ENCODE measurements around the gene ABI1.

The ABI1 gene

DNA sequence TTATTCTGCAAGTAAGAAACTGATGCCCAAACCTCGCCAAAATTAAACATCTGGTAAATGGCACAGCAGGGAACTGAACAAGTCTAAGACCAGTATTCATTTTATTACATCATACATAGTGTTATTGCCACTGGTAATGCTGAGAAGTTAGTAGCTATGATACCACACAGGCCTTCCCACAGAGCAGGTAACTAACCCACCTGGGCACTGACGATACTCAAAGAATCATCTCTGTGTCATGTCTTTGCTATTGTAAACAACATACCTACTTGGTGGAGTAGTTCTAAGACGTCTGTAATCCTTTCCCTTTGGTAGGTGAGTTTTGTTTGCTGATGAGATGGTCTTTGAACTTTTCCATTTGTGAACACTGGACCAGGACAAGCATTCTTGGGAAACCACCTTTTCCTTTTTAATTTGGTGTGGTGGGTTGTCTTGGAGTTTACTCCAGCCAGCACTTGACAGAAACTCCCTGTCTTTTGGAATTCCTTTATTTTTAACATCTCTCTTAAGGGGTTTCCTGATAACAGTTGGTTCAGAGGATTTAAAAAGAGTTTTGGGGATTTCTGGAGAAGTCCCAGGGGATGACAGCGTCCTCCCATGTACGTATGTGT, 122.4 kb downstream of the ABI1 start:
- TF ChIP-seq CEBPB (IDR thresholded peaks at IDR 0.05) = no peak
- TF ChIP-seq TCF12 (IDR thresholded peaks at IDR 0.05; ENCODE audit: low read depth) = no peak
- TF ChIP-seq CREB1 (IDR thresholded peaks at IDR 0.05; ENCODE audit: low read depth) = no peak
- no peak for TF ChIP-seq REST (IDR thresholded peaks at IDR 0.05; ENCODE audit: low read depth)
- no peak for TF ChIP-seq EP300 (IDR thresholded peaks at IDR 0.05; ENCODE audit: borderline replicate concordance)
- no peak for TF ChIP-seq EGR1 (IDR thresholded peaks at IDR 0.05)
- no peak for TF ChIP-seq RAD21 (IDR thresholded peaks at IDR 0.05; ENCODE audit: low read depth)
- no peak for TF ChIP-seq FOXM1 (IDR thresholded peaks at IDR 0.05; ENCODE audit: borderline replicate concordance, low read depth)
- TF ChIP-seq, protein P1, sequence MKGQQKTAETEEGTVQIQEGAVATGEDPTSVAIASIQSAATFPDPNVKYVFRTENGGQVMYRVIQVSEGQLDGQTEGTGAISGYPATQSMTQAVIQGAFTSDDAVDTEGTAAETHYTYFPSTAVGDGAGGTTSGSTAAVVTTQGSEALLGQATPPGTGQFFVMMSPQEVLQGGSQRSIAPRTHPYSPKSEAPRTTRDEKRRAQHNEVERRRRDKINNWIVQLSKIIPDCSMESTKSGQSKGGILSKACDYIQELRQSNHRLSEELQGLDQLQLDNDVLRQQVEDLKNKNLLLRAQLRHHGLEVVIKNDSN (IDR thresholded peaks at IDR 0.05) = no peak
- no peak for TF ChIP-seq NFIC (IDR thresholded peaks at IDR 0.05)
- TF ChIP-seq ZBTB7A (IDR thresholded peaks at IDR 0.05; ENCODE audit: low read depth) = no peak
- no peak for TF ChIP-seq TEAD4 (IDR thresholded peaks at IDR 0.05)
- no peak for TF ChIP-seq YY1 (IDR thresholded peaks at IDR 0.05; ENCODE audit: low read depth)
- TF ChIP-seq, protein P2, sequence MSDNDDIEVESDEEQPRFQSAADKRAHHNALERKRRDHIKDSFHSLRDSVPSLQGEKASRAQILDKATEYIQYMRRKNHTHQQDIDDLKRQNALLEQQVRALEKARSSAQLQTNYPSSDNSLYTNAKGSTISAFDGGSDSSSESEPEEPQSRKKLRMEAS (IDR thresholded peaks at IDR 0.05) = no peak
- TF ChIP-seq TAF1 (IDR thresholded peaks at IDR 0.05; ENCODE audit: low read depth) = no peak

DNA sequence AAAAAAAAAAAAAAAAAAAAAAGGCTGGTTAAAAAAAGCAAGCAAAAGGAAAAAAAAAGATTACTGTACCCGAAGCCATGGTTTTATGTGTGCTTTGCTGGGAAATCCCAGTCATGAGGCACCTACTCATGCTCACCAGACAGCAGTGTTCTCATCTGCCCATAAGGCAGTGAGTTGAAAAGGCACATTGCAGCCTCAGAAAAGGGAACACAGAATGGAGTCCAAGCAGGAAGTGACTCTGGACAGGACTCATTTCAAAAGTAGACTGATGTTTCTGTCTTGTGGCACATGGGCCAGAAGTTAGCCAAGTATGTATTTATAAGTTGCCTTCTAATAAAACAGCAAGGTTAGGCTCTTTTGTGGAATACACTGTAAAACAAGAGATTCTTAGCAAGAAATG, 123.0 kb downstream of the ABI1 start:
- TF ChIP-seq EP300 (IDR thresholded peaks at IDR 0.05; ENCODE audit: borderline replicate concordance) (no peak), ZBTB7A (IDR thresholded peaks at IDR 0.05; ENCODE audit: low read depth) (no peak), YY1 (IDR thresholded peaks at IDR 0.05; ENCODE audit: low read depth) (no peak), TAF1 (IDR thresholded peaks at IDR 0.05; ENCODE audit: low read depth) (no peak), FOXM1 (IDR thresholded peaks at IDR 0.05; ENCODE audit: borderline replicate concordance, low read depth) (no peak), EGR1 (IDR thresholded peaks at IDR 0.05) (no peak), CEBPB (IDR thresholded peaks at IDR 0.05) (no peak), TEAD4 (IDR thresholded peaks at IDR 0.05) (no peak), RAD21 (IDR thresholded peaks at IDR 0.05; ENCODE audit: low read depth) (no peak), REST (IDR thresholded peaks at IDR 0.05; ENCODE audit: low read depth) (no peak), CREB1 (IDR thresholded peaks at IDR 0.05; ENCODE audit: low read depth) (no peak), NFIC (IDR thresholded peaks at IDR 0.05) (no peak), TCF12 (IDR thresholded peaks at IDR 0.05; ENCODE audit: low read depth) (no peak)
- TF ChIP-seq, protein P1 (IDR thresholded peaks at IDR 0.05) = no peak
- TF ChIP-seq, protein P2 (IDR thresholded peaks at IDR 0.05) = no peak

DNA sequence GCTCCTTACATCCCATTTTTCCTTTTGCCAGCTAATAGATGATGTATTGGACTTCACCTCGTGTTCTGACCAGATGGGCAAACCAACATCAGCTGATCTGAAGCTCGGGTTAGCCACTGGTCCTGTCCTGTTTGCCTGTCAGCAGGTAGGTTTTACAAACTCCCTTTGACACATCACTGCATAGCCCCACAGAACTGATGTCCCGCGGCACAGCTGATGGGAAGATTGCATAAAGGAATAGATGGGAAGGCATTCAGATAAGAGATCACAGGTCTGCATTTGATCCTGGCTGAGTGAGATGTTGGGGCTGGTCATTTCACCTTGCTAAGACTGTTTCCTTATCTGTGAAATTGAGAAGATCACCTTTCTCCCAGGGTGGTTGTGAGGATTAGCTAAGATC, 125.3 kb downstream of the ABI1 start:
- no peak for TF ChIP-seq CREB1 (IDR thresholded peaks at IDR 0.05; ENCODE audit: low read depth)
- TF ChIP-seq EP300 (IDR thresholded peaks at IDR 0.05; ENCODE audit: borderline replicate concordance) = no peak
- TF ChIP-seq TCF12 (IDR thresholded peaks at IDR 0.05; ENCODE audit: low read depth) = no peak
- TF ChIP-seq ZBTB7A (IDR thresholded peaks at IDR 0.05; ENCODE audit: low read depth) = no peak
- TF ChIP-seq TAF1 (IDR thresholded peaks at IDR 0.05; ENCODE audit: low read depth) = no peak
- no peak for TF ChIP-seq YY1 (IDR thresholded peaks at IDR 0.05; ENCODE audit: low read depth)
- no peak for TF ChIP-seq RAD21 (IDR thresholded peaks at IDR 0.05; ENCODE audit: low read depth)
- TF ChIP-seq, protein P1 (IDR thresholded peaks at IDR 0.05) = no peak

DNA sequence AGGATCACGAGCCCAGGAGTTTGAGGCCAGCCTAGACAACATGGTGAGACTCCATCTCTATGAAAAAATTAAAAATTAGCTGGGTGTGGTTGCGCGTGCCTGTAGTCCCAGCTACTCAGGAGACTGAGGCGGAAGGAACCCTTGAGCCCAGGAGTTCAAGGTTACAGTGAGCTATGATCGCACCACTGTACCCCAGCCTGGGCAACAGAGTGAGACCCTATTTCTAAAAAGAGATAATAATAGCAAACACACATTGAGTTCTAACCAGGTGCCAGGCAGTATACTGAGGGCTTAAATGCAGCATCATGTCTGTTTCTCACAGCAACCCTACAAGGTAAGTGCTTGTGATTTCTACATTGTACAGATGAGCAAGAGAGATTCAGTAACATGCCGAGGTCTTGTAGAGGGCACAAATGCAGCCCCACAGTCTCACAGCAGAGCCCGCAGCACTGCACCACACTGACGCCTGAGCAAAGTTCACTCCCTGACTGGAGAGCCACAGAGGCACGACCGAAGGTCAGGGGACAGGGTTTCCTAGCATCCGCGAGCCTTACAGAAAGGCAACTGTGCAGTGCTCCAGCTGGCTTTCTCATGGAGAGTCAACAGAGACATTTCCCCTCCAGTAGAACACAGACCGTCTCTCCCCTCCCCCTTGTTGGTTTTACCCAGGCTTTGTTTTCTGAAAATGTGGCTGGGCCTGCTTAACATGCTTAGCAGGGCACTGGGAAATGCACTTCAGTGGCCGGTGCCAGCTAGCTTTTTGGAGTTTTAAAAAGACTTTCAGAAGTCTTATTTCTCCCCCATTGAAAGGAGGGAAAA, 126.8 kb downstream of the ABI1 start:
- no peak for TF ChIP-seq CEBPB (IDR thresholded peaks at IDR 0.05)

GRCh38 chr10:26730552-26730951, 130.2 kb downstream of the ABI1 start:
- TF ChIP-seq, protein P1 (IDR thresholded peaks at IDR 0.05) = no peak
- TF ChIP-seq TEAD4 (IDR thresholded peaks at IDR 0.05) (no peak), TAF1 (IDR thresholded peaks at IDR 0.05; ENCODE audit: low read depth) (no peak), EGR1 (IDR thresholded peaks at IDR 0.05) (no peak), RAD21 (IDR thresholded peaks at IDR 0.05; ENCODE audit: low read depth) (no peak), NFIC (IDR thresholded peaks at IDR 0.05) (no peak), ZBTB7A (IDR thresholded peaks at IDR 0.05; ENCODE audit: low read depth) (no peak), REST (IDR thresholded peaks at IDR 0.05; ENCODE audit: low read depth) (no peak), FOXM1 (IDR thresholded peaks at IDR 0.05; ENCODE audit: borderline replicate concordance, low read depth) (no peak), CEBPB (IDR thresholded peaks at IDR 0.05) (no peak), EP300 (IDR thresholded peaks at IDR 0.05; ENCODE audit: borderline replicate concordance) (no peak), TCF12 (IDR thresholded peaks at IDR 0.05; ENCODE audit: low read depth) (no peak), YY1 (IDR thresholded peaks at IDR 0.05; ENCODE audit: low read depth) (no peak), CREB1 (IDR thresholded peaks at IDR 0.05; ENCODE audit: low read depth) (no peak)
- TF ChIP-seq, protein P2 (IDR thresholded peaks at IDR 0.05) = no peak
